Nephron (organoid): ENCODE data around the gene TMEM192.
"Not testable (repeated sequence)": the region's sequence is repeated elsewhere in the genome, so short reads cannot be mapped to it uniquely, and the experiment has no call there.

ENCODE experiments used
- H3K27ac Mint-ChIP-seq, 3 experiments: 2 replicates each; pipeline ENCODE4 v1.8.0; 2020; ENCODE audit warnings: mixed read lengths in 3 of 3, mild to moderate bottlenecking in 2 of 3, moderate library complexity in 1 of 3
- H3K27me3 Mint-ChIP-seq: 2 replicates; pipeline ENCODE4 v1.8.0; 2021; ENCODE audit warnings: low read depth, mild to moderate bottlenecking, moderate library complexity, mixed read lengths
- H3K36me3 Mint-ChIP-seq: 2 replicates; pipeline ENCODE4 v1.8.0; 2020; ENCODE audit warnings: low read depth, mixed read lengths
- H3K4me1 Mint-ChIP-seq: 2 replicates; pipeline ENCODE4 v1.8.0; 2020; ENCODE audit warnings: mixed read lengths
- H3K4me3 Mint-ChIP-seq, 3 experiments: 2 replicates each; pipeline ENCODE4 v1.8.0; 2020; ENCODE audit warnings: mild to moderate bottlenecking in 3 of 3, mixed read lengths in 3 of 3, moderate library complexity in 2 of 3
- H3K9me3 Mint-ChIP-seq: 2 replicates; pipeline ENCODE4 v1.8.0; 2020; ENCODE audit warnings: mixed read lengths
- CTCF ChIP-seq, 3 experiments: fragments of 200-600 bp; sonication (generic); IDR thresholded peaks; one replicate each; pipeline ENCODE4 v1.5.0; 2021; ENCODE audit warnings: antibody characterized with exemption in 3 of 3; ENCODE audit not compliant: unreplicated experiment in 3 of 3

TMEM192 gene

GRCh38 chr4:165106518-165106917, 6.1 kb downstream of the TMEM192 start:
- Mint-ChIP-seq H3K9me3 (no peaks in the 10 kb centered on the region), H3K4me1 (no peaks in the 10 kb centered on the region), H3K27ac (no peak overlapping the region), H3K4me3 (no peak overlapping the region), H3K27me3 (no peaks in the 10 kb centered on the region), H3K36me3 (peaks cover 11% of the 10 kb centered on the region)
- TF ChIP-seq CTCF (IDR thresholded peaks at IDR 0.05; ENCODE audit: unreplicated experiment in 3 of 3), result no peak

GRCh38 chr4:165101641-165102040, 11.0 kb downstream of the TMEM192 start:
- Mint-ChIP-seq H3K4me1 (no peaks in the 10 kb centered on the region), H3K27me3 (no peaks in the 10 kb centered on the region), H3K36me3 (peaks cover 31% of the 10 kb centered on the region), H3K4me3 (no peak overlapping the region), H3K9me3 (no peaks in the 10 kb centered on the region), H3K27ac (no peak overlapping the region)
- TF ChIP-seq CTCF (IDR thresholded peaks at IDR 0.05; ENCODE audit: unreplicated experiment in 3 of 3), result no peak

- Mint-ChIP-seq H3K27me3 (no peaks in the 10 kb centered on the region), H3K9me3 (no peaks in the 10 kb centered on the region), H3K36me3 (peaks cover 35% of the 10 kb centered on the region), H3K4me1 (no peaks in the 10 kb centered on the region), H3K4me3 (no peak overlapping the region), H3K27ac (no peak overlapping the region)
- peak; percentile 57 to 74 (median 62) for TF ChIP-seq CTCF (IDR thresholded peaks at IDR 0.05; ENCODE audit: unreplicated experiment in 3 of 3)
These were observed 15.9 kb downstream of the TMEM192 start for GRCh38 chr4:165096776-165097175.

- Mint-ChIP-seq H3K27me3 (no peaks in the 10 kb centered on the region), H3K27ac (no peak overlapping the region), H3K36me3 (peaks cover 25% of the 10 kb centered on the region), H3K9me3 (no peaks in the 10 kb centered on the region), H3K4me1 (no peaks in the 10 kb centered on the region), H3K4me3 (no peak overlapping the region)
- TF ChIP-seq CTCF (IDR thresholded peaks at IDR 0.05; ENCODE audit: unreplicated experiment in 3 of 3), result no peak
These were observed 17.4 kb downstream of the TMEM192 start for GRCh38 chr4:165095291-165095690.

- H3K9me3 Mint-ChIP-seq, result no peaks in the 10 kb centered on the region
These were observed 17.8 kb downstream of the TMEM192 start for GRCh38 chr4:165094873-165095272.

GRCh38 chr4:165092187-165092586, 20.5 kb downstream of the TMEM192 start:
- not testable (repeated sequence) for H3K4me3 Mint-ChIP-seq, H3K4me1 Mint-ChIP-seq, H3K27me3 Mint-ChIP-seq, H3K27ac Mint-ChIP-seq, H3K9me3 Mint-ChIP-seq
- H3K36me3 Mint-ChIP-seq, result peaks cover 31% of the 10 kb centered on the region

More at GRCh38 chr4:165094873-165095272, 17.8 kb downstream of the TMEM192 start:
- H3K4me1 Mint-ChIP-seq, result no peaks in the 10 kb centered on the region
- H3K4me3 Mint-ChIP-seq, result no peak overlapping the region
- no peak for TF ChIP-seq CTCF (IDR thresholded peaks at IDR 0.05; ENCODE audit: unreplicated experiment in 3 of 3)
- H3K27ac Mint-ChIP-seq, result no peak overlapping the region
- peaks cover 24% of the 10 kb centered on the region for H3K36me3 Mint-ChIP-seq
- no peaks in the 10 kb centered on the region for H3K27me3 Mint-ChIP-seq
